ENCODE results near the gene TMEM178B.

The TMEM178B gene

GRCh38 chr7:141142058-141142457, 68.2 kb downstream of the TMEM178B start:
- H3K4me3 ChIP-seq (ENCODE audit: low read depth, low read length), result no peak overlapping the region
- TF ChIP-seq, protein P1, sequence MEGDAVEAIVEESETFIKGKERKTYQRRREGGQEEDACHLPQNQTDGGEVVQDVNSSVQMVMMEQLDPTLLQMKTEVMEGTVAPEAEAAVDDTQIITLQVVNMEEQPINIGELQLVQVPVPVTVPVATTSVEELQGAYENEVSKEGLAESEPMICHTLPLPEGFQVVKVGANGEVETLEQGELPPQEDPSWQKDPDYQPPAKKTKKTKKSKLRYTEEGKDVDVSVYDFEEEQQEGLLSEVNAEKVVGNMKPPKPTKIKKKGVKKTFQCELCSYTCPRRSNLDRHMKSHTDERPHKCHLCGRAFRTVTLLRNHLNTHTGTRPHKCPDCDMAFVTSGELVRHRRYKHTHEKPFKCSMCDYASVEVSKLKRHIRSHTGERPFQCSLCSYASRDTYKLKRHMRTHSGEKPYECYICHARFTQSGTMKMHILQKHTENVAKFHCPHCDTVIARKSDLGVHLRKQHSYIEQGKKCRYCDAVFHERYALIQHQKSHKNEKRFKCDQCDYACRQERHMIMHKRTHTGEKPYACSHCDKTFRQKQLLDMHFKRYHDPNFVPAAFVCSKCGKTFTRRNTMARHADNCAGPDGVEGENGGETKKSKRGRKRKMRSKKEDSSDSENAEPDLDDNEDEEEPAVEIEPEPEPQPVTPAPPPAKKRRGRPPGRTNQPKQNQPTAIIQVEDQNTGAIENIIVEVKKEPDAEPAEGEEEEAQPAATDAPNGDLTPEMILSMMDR (IDR thresholded peaks at IDR 0.05; ENCODE audit: insufficient read depth, low read depth, low read length, missing control alignments), result no peak
- no peak for DNase-seq (ENCODE audit: low read depth)

GRCh38 chr7:141144921-141145629, 71.2 kb downstream of the TMEM178B start:
- DNase-seq (ENCODE audit: low read depth), result no peak
- H3K4me3 ChIP-seq (ENCODE audit: low read depth, low read length), result no peak overlapping the region
- TF ChIP-seq, protein P1 (IDR thresholded peaks at IDR 0.05; ENCODE audit: insufficient read depth, low read depth, low read length, missing control alignments), result no peak

DNA sequence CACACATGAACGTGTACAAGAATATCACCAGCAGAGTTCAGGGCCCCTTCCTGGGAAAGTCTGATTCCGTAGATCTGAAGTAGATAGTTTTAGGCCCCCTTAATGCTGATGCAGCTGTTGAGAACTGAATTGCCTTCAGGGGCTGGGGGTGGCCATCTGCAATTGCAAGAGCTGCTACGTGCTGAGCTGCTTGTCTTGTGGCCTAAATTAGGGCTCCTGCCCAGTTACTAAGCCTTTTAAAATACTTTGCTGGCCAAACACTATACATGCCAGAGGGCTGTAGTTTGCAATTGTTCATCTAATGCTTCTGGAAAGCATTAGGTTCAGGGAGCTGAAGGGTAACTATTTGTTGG, 71.7 kb downstream of the TMEM178B start:
- TF ChIP-seq, protein P1 (IDR thresholded peaks at IDR 0.05; ENCODE audit: insufficient read depth, low read depth, low read length, missing control alignments), result no peak
- H3K4me3 ChIP-seq (ENCODE audit: low read depth, low read length), result no peak overlapping the region
- DNase-seq (ENCODE audit: low read depth), result no peak

GRCh38 chr7:141147482-141147881, 73.6 kb downstream of the TMEM178B start:
- no peak for DNase-seq (ENCODE audit: low read depth)
- H3K4me3 ChIP-seq (ENCODE audit: low read depth, low read length), result no peak overlapping the region
- TF ChIP-seq, protein P1 (IDR thresholded peaks at IDR 0.05; ENCODE audit: insufficient read depth, low read depth, low read length, missing control alignments), result no peak

DNA sequence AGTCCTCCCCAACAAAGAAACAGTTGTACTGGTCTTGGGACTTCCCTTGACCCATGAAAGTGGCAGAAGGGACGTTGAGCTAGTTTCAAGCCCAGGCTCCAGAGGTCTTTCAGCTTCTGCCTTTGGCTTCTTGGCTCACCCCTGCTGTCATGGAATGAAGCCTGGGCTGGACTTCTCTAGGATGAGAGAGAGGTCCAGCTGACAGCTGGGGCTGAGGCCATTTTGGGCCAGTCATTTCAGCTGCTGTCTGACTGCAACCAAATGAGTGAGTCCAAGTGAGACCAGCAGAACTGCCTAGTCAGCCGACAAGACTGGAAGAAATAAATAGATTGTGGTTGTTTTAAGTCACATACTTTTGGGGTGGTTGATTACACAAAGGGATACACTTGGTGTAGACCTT, 76.6 kb downstream of the TMEM178B start:
- DNase-seq (ENCODE audit: low read depth), result no peak
- TF ChIP-seq, protein P1 (IDR thresholded peaks at IDR 0.05; ENCODE audit: insufficient read depth, low read depth, low read length, missing control alignments), result no peak

DNA sequence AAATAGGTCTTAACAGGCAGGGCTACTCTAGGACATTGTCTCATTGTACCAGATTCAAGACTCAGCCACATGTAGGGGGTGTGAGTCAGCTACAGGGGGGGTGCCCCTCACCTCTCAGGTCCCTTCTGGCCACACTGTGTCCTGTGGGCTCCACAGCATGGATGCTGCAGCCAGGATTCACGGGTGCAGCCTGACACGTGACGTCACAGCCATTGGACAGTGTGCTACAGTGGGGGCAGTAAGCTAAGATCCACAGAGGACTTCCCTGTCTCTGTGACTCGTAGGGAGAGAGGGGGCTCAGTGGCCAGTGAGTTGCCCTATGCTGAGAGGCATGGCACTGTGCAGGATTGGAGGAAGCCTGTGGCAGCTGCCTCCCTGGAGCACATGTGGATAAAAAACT, 77.9 kb downstream of the TMEM178B start:
- no peak for DNase-seq (ENCODE audit: low read depth)
- H3K4me3 ChIP-seq (ENCODE audit: low read depth, low read length), result no peak overlapping the region
- TF ChIP-seq, protein P1 (IDR thresholded peaks at IDR 0.05; ENCODE audit: insufficient read depth, low read depth, low read length, missing control alignments), result no peak

More for the DNA sequence above, 76.6 kb downstream of the TMEM178B start:
- H3K4me3 ChIP-seq (ENCODE audit: low read depth, low read length), result no peak overlapping the region

DNA sequence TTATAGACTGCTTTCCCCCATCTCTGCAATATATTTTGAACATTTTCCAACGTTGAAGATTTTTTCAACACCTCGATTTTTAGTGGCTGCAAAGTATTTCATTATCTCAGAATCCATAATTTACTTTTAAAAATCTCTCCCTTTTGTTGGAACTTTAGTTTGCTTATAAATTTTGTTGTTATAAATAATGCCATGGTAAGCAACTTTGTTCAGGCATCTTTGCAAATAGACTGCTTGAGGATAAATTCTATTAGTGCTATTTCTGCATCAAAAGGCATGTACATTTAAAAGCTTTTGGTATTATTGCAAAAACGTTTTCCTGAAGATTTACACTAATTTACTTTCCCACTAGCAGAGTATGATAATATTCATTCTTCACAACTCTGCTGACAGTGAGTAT, 79.4 kb downstream of the TMEM178B start:
- no peak overlapping the region for H3K4me3 ChIP-seq (ENCODE audit: low read depth, low read length)
- no peak for DNase-seq (ENCODE audit: low read depth)
- TF ChIP-seq, protein P1 (IDR thresholded peaks at IDR 0.05; ENCODE audit: insufficient read depth, low read depth, low read length, missing control alignments), result no peak

All from GM12865 (cell line).